ENCODE results near the gene PPM1J.

PPM1J gene

GRCh38 chr1:112666946-112667345 lies 48.2 kb downstream of the PPM1J start:
- no peak overlapping the region for H3K9ac ChIP-seq (ENCODE audit: low read length)
- no peak for DNase-seq
- H3K27ac ChIP-seq (ENCODE audit: low read length), result no peak overlapping the region
- H3K9me3 ChIP-seq (replicated peaks; ENCODE audit: insufficient read depth, low read length), result no peaks in the 10 kb centered on the region
- no peaks in the 10 kb centered on the region for H4K20me1 ChIP-seq (ENCODE audit: insufficient read depth, low read length)
- H3K4me1 ChIP-seq (ENCODE audit: low read length), result no peaks in the 10 kb centered on the region
- no peak overlapping the region for H2AFZ ChIP-seq (ENCODE audit: low read length)
- H3K27me3 ChIP-seq (replicated peaks; ENCODE audit: insufficient read depth, low read length), result no peaks in the 10 kb centered on the region
- H3K4me3 ChIP-seq (ENCODE audit: low read length), result no peak overlapping the region
- no peaks in the 10 kb centered on the region for H3F3A ChIP-seq (ENCODE audit: insufficient read depth, low read length)
- H3K36me3 ChIP-seq (replicated peaks; ENCODE audit: insufficient read depth, low read length), result no peaks in the 10 kb centered on the region; the same call in none of the 2 replicates
- H3K4me2 ChIP-seq (ENCODE audit: low read depth, low read length), result no peak overlapping the region
- TF ChIP-seq CTCF (IDR thresholded peaks at IDR 0.05; ENCODE audit: low read length) (no peak), EZH2 (optimal IDR thresholded peaks at IDR 0.05; ENCODE audit: low read depth, low read length) (no peak), EZH2phosphoT487 (IDR thresholded peaks at IDR 0.05; ENCODE audit: low read length) (no peak)
- H3K79me2 ChIP-seq (ENCODE audit: low read length), result no peaks in the 10 kb centered on the region
- H3K9me2 ChIP-seq (replicated peaks; ENCODE audit: insufficient read depth, low read length), result no peaks in the 10 kb centered on the region

GRCh38 chr1:112665857-112666256 lies 49.3 kb downstream of the PPM1J start:
- Histone ChIP-seq H3K9me3 (replicated peaks; ENCODE audit: insufficient read depth, low read length) (no peaks in the 10 kb centered on the region), H2AFZ (ENCODE audit: low read length) (no peak overlapping the region), H3K27ac (ENCODE audit: low read length) (no peak overlapping the region), H3K36me3 (replicated peaks; ENCODE audit: insufficient read depth, low read length) (no peaks in the 10 kb centered on the region; the same call in 1 of the 2 replicates), H3K4me2 (ENCODE audit: low read depth, low read length) (no peak overlapping the region), H3K79me2 (ENCODE audit: low read length) (no peaks in the 10 kb centered on the region), H3K9ac (ENCODE audit: low read length) (no peak overlapping the region), H3K27me3 (replicated peaks; ENCODE audit: insufficient read depth, low read length) (no peaks in the 10 kb centered on the region), H4K20me1 (ENCODE audit: insufficient read depth, low read length) (no peaks in the 10 kb centered on the region), H3K4me1 (ENCODE audit: low read length) (no peaks in the 10 kb centered on the region), H3K9me2 (replicated peaks; ENCODE audit: insufficient read depth, low read length) (no peaks in the 10 kb centered on the region), H3K4me3 (ENCODE audit: low read length) (no peak overlapping the region), H3F3A (ENCODE audit: insufficient read depth, low read length) (no peaks in the 10 kb centered on the region)
- DNase-seq, result no peak
- TF ChIP-seq EZH2 (optimal IDR thresholded peaks at IDR 0.05; ENCODE audit: low read depth, low read length) (no peak), EZH2phosphoT487 (IDR thresholded peaks at IDR 0.05; ENCODE audit: low read length) (no peak), CTCF (IDR thresholded peaks at IDR 0.05; ENCODE audit: low read length) (no peak)
